Neutrophil (primary cell): ENCODE results near the gene KCNJ9.

ENCODE experiments used
- H3K27ac ChIP-seq: fragments of 200-600 bp; sonication (generic); 2 replicates; pipeline ENCODE4 v1.5.1; 2016; ENCODE audit warnings: mild to moderate bottlenecking, moderate library complexity
- H3K27me3 ChIP-seq: fragments of 200-600 bp; sonication (generic); 2 replicates; pipeline ENCODE4 v1.6.0; 2016; ENCODE audit warnings: mild to moderate bottlenecking
- H3K36me3 ChIP-seq: fragments of 200-600 bp; sonication (generic); 2 replicates; pipeline ENCODE4 v1.5.1; 2017
- H3K4me1 ChIP-seq, 2 experiments: fragments of 200-600 bp in 1 of 2; sonication (generic) in 1 of 2; 1 replicate in 1 of 2; 2 replicates in 1 of 2; pipeline versions ENCODE4 v1.5.1 to v1.6.1; 2013 to 2016; ENCODE audit warnings: low read depth in 1 of 2, low read length in 1 of 2, mild to moderate bottlenecking in 1 of 2, moderate library complexity in 1 of 2; ENCODE audit not compliant: control insufficient read depth in 1 of 2, insufficient read depth in 1 of 2
- H3K4me3 ChIP-seq, 2 experiments: fragments of 200-600 bp in 1 of 2; sonication (generic) in 1 of 2; 1 replicate in 1 of 2; 2 replicates in 1 of 2; pipeline ENCODE4 v1.5.1; 2013 to 2016; ENCODE audit warnings: low read depth in 1 of 2, low read length in 1 of 2, mild to moderate bottlenecking in 1 of 2, moderate library complexity in 1 of 2
- H3K9me3 ChIP-seq: fragments of 200-600 bp; sonication (generic); 2 replicates; pipeline ENCODE4 v1.5.1; 2016
- TF ChIP-seq, protein P1 (sequence below): fragments of 200-600 bp; sonication (generic); IDR thresholded peaks from 2 replicates; pipeline ENCODE4 v1.5.1; 2016; ENCODE audit warnings: antibody characterized with exemption

Gene KCNJ9

DNA sequence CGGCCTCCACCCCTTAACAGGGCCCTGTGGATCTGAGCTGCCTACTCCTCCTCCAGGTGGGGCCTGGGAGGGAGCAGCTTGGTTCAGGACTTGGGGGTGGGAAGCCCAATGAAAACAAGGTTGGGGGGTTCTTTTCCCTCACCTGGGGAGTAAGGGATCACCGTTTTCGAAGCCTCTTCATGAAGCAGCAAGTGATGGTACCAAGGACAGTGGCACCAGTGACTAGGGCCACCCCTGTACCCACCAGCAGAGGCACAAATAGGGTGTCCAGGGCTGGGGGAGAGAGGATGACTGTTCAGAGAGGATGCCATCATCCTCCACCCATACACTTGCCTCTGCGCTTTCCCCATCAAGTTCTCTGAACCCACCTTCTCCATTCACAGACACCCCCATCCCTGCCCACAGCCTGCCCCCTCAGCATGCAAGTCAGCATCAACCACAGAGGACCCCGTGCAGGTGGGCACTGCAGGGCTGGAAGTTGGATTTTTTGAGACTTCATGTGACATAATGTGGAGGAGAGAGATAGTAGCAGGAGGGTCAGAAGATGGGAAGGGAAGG is 10.4 kb downstream of the KCNJ9 start:
- no peaks in the 10 kb centered on the region for H3K9me3 ChIP-seq
- H3K4me3 ChIP-seq: no peak overlapping the region
- H3K4me1 ChIP-seq: no peaks in the 10 kb centered on the region
- no peaks in the 10 kb centered on the region for H3K27me3 ChIP-seq
- no peak overlapping the region for H3K27ac ChIP-seq
- TF ChIP-seq, protein P1, sequence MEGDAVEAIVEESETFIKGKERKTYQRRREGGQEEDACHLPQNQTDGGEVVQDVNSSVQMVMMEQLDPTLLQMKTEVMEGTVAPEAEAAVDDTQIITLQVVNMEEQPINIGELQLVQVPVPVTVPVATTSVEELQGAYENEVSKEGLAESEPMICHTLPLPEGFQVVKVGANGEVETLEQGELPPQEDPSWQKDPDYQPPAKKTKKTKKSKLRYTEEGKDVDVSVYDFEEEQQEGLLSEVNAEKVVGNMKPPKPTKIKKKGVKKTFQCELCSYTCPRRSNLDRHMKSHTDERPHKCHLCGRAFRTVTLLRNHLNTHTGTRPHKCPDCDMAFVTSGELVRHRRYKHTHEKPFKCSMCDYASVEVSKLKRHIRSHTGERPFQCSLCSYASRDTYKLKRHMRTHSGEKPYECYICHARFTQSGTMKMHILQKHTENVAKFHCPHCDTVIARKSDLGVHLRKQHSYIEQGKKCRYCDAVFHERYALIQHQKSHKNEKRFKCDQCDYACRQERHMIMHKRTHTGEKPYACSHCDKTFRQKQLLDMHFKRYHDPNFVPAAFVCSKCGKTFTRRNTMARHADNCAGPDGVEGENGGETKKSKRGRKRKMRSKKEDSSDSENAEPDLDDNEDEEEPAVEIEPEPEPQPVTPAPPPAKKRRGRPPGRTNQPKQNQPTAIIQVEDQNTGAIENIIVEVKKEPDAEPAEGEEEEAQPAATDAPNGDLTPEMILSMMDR: no peak
- H3K36me3 ChIP-seq: no peaks in the 10 kb centered on the region

DNA sequence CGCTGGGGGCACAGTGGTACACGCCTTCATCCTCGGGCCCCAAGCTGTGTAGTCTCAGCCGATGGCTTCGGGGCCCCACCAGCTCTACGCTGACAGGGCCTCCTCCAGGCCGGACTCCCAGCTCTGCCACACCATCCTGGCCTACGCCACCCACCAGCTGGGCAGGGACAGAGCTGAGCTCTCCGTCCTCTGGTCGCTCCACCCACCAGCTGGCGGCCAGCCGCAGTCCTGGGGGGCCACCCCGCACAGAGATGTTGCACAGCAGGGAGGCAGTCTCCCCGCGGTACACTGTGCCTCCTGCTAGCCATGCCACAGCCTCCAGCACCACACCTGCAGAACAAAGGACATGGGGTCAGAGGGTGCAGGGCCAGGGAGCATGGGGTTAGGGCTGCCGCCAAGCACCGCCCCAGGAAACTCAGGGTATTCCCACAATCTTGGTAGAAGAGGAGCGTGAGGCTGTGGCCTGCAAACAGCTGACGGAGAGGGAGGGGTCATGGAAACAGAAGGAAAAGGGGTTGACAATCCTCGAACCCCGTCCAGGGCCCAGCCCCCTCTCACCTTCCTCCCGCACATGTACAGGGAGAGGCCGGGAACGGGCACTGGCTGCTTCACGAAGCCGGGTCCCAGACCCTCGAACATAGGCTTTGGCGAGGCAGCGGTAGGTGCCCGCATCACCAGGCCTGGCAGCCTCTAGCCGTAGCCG is 11.2 kb downstream of the KCNJ9 start:
- H3K4me1 ChIP-seq: no peaks in the 10 kb centered on the region
- H3K36me3 ChIP-seq: no peaks in the 10 kb centered on the region
- TF ChIP-seq, protein P1: no peak
- H3K4me3 ChIP-seq: no peak overlapping the region
- no peak overlapping the region for H3K27ac ChIP-seq
- no peaks in the 10 kb centered on the region for H3K9me3 ChIP-seq
- peaks cover 7% of the 10 kb centered on the region for H3K27me3 ChIP-seq

DNA sequence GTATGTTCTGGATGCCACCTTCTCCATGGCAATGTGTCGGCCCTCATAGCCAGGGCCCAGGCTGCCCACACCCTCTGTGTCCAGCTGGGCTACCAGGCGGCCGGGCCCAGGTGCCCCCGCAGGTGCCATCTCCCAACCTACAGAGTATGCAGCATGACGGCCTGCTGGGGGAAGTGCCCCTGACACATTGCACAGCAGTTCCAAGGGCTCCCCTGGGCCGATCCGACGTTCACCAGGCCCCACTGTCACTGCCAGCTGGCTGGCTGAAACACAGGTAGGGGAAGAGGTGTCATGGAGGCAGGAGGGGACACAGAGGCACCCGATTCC is 11.7 kb downstream of the KCNJ9 start:
- H3K27ac ChIP-seq: no peak overlapping the region

DNA sequence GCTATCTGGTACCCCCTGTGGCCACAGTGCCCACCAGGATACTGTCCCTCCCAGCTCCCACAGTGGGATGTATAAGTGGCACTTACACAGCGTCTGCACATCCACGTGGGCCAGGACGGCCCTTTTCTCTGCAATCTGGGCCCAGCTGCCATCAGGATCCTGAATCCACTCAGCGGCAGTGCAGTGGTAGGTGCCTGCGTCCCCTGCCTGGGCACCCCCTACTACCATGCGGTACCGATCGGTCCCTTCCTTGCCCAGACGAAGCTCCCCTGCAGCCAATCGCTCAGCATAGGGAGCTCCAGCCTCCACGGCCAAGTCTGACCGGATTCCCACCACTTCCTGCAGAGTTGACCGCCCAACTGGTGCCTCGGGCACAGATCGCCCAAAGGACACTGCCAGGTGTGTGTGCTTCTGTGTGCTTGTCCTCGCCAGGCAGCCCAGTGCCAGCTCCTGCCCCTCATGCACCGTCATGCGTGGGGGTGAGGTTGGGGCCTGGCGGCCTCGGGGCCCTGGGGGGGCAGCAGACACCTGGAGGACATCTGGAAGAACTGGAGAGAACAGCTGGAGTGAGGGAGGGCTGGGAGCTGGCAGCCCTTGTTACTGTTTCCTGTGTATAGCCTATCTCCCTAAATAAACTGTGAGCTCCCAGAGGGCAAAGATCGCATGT is 12.4 kb downstream of the KCNJ9 start:
- H3K36me3 ChIP-seq: no peaks in the 10 kb centered on the region
- no peak overlapping the region for H3K4me3 ChIP-seq
- H3K4me1 ChIP-seq: peaks cover 6 to 9% of the 10 kb centered on the region in 2 experiments
- peaks cover 14% of the 10 kb centered on the region for H3K27me3 ChIP-seq
- TF ChIP-seq, protein P1: no peak
- H3K9me3 ChIP-seq: no peaks in the 10 kb centered on the region
- H3K27ac ChIP-seq: no peak overlapping the region

More for the DNA sequence above, 11.7 kb downstream of the KCNJ9 start:
- no peaks in the 10 kb centered on the region for H3K9me3 ChIP-seq
- peaks cover 3 to 5% of the 10 kb centered on the region in 2 experiments for H3K4me1 ChIP-seq
- H3K36me3 ChIP-seq: no peaks in the 10 kb centered on the region
- H3K27me3 ChIP-seq: peaks cover 12% of the 10 kb centered on the region
- H3K4me3 ChIP-seq: no peak overlapping the region
- TF ChIP-seq, protein P1: no peak

DNA sequence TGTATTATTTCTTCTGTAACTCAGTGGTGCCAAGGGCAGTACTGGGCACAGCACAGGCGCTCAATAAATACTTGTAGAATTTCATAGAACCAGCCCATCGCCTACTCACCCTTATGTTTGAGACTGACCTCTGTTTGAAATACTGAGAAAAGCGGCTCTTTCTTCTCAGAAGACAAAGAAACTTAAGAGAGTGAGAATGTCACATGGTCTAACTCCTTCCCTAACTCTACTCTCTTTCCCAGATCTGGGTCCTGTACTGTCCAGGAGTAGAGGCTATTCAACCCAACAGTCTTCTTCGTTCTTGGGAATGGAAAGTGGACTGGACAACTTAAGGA is 12.9 kb downstream of the KCNJ9 start:
- Histone ChIP-seq H3K36me3 (no peaks in the 10 kb centered on the region), H3K4me3 (no peak overlapping the region), H3K27ac (no peak overlapping the region), H3K9me3 (no peaks in the 10 kb centered on the region), H3K27me3 (peaks cover 14% of the 10 kb centered on the region), H3K4me1 (peaks cover 9 to 14% of the 10 kb centered on the region in 2 experiments)
- TF ChIP-seq, protein P1: no peak
